A673 (cell line): Measurements from ENCODE around the gene KATNB1.

Experiments
- CTCF ChIP-seq: fragments of 300-800, 200-600 bp; sonication (generic); conservative IDR thresholded peaks from 2 replicates; pipeline ENCODE4 v1.5.1; 2017; ENCODE audit warnings: low read depth, mild to moderate bottlenecking, antibody characterized with exemption, low read length, moderate library complexity, mixed read lengths
- EZH2 ChIP-seq: fragments of 200-600 bp; sonication (generic); IDR thresholded peaks from 2 replicates; pipeline ENCODE4 v1.6.1; 2017; ENCODE audit warnings: borderline replicate concordance, low read depth, mild to moderate bottlenecking, mixed read lengths, antibody characterized with exemption, low read length; ENCODE audit not compliant: poor library complexity, severe bottlenecking

GRCh38 chr16:57775661-57776469 is 40.3 kb downstream of the KATNB1 start:
- TF ChIP-seq CTCF (no peak), EZH2 (no peak)
